Ovary (tissue), 9 donors: ENCODE results near the gene NNT. TPM values are rescaled to one million over a fixed set of nuclear protein-coding genes. Genes with fewer than 3 reads are reported as not detected.
A peak's percentile ranks its signal among the peaks of the same experiment; 100 is the strongest.

ENCODE experiments used
- DNase-seq, 5 donors: peaks; one replicate each; pipeline ENCODE4 v3.0.0-alpha.2; 2019 to 2020
- H3K27ac ChIP-seq, 2 donors: fragments of 200-600 bp; one replicate each; pipeline versions ENCODE4 v1.5.1 to v1.8.0; 2019 to 2022
- H3K27me3 ChIP-seq: fragments of 200-600 bp; one replicate; pipeline ENCODE4 v1.8.0; 2022
- H3K36me3 ChIP-seq: fragments of 200-600 bp; sonication (generic); one replicate; pipeline ENCODE4 v1.5.1; 2019
- H3K4me1 ChIP-seq: one replicate; pipeline ENCODE4 v1.8.1; 2013; ENCODE audit warnings: mild to moderate bottlenecking, moderate library complexity; ENCODE audit not compliant: insufficient read depth
- H3K4me3 ChIP-seq: fragments of 200-600 bp; sonication (generic); one replicate; pipeline ENCODE4 v1.5.1; 2017
- H3K9me3 ChIP-seq, 2 donors: fragments of 200-600 bp in 1 of 2; sonication (generic) in 1 of 2; one replicate each; pipeline versions ENCODE4 v1.5.1 to v1.8.1; 2013 to 2019; ENCODE audit warnings: mild to moderate bottlenecking in 1 of 2, moderate library complexity in 1 of 2
- CTCF ChIP-seq, 3 donors: fragments of 450-650 bp in 2 of 3; fragments of 200-600 bp in 1 of 3; IDR thresholded peaks; one replicate each; pipeline versions ENCODE4 v1.5.1 to v1.8.0; 2016 to 2022; ENCODE audit warnings: antibody characterized with exemption in 3 of 3, mild to moderate bottlenecking in 1 of 3
- EP300 ChIP-seq: sonication (generic); formaldehyde crosslinking; IDR thresholded peaks from one replicate; pipeline ENCODE4 v1.6.1; 2017; ENCODE audit warnings: antibody characterized with exemption
- POLR2A ChIP-seq: fragments of 450-650 bp; IDR thresholded peaks from one replicate; pipeline ENCODE4 v1.6.1; 2017; ENCODE audit warnings: antibody characterized with exemption, mild to moderate bottlenecking, moderate library complexity
- WGBS, 3 donors: extraction: QIAGEN DNeasy Blood & Tissue Kit in 1 of 3; methylation state at CpG; one replicate each; pipeline versions ENCODE4 v1.1.5 to v1.1.7; 2013 to 2017; 5-methylcytosine and 5-hydroxymethylcytosine counted together
- intact Hi-C, 4 donors: fragments of 100-400 bp; cut with DNase I; formaldehyde crosslinking; loops; one replicate each; pipeline versions ENCODE4 v1.11.0 to v1.15.1; 2022 to 2023
- polyA plus RNA-seq, 2 donors: library from polyadenylated mRNA; stranded (reverse); fragments of 200-250 nt in 1 of 2; fragments of 350-450 nt in 1 of 2; fragmentation: Illumina TruSeq in 1 of 2; extraction: RNeasy Lipid Tissue Mini Kit (QIAGEN cat#74804) in 1 of 2; gene quantifications; one replicate each; pipeline ENCODE4 v1.2.3, GENCODE V29; 2013 to 2014
- total RNA-seq, 7 donors: library from RNA; depleted of rRNA in 2 of 7; stranded (reverse); fragments of >200 nt in 2 of 7; fragmentation: NEBNext Ultra II Directional in 3 of 7; extraction: Animal tissue kit (Norgen Biotek cat#: 25700) in 3 of 7; gene quantifications; one replicate each; pipeline versions ENCODE4 v1.1.0 to v1.2.4, GENCODE V29; 2016 to 2023
- donor health status: DM: no; HTN: no; CAD: no; lungs with moderate emphysema.
- donor health status: DM: no; HTN: no; CAD: no.
- donor health status: Bipolar disorder and iron deficiency.
- donor health status: DM: yes; HTN: yes; CAD: no.
- donor health status: DM: no; HTN: no; CAD: no.
- donor health status: DM: yes; HTN: yes; CAD: no.

NNT gene
- total and polyA plus RNA-seq, 9 donors = 12.2 to 51.9 (median 38.5) TPM

DNA sequence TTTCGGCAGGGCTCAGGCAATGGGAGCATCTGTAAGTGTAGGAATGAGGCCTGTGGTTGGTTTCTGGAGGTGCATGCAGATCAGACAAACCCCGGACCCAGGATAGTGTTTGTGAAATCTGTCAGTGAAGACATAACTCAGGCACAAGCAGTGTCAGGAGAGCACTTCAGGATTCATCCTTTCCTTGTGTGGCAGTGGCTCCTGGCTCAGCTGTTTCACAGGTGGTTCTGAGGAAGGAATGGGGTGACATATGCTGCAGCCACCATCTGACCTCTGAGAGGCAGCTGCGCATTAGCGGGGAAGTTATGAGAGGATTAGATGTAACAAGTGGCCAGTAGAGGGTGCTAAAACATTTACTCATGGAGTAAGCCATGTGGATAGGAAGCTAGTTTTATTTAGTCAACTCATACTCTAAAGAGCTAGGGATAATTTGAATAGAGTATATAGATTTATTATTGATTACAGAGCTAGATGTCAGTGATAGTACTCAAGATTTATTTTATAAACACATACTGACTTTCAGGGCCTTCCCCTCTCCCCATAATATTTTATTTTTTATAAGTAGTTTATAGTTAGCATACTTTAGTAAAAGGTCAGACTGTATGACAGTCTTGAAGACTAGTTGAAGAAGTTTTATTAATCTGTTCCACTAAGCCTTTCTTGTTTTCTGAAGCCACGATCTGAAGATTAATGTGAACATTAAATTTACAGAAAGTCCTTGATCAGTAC, 28.4 kb downstream of the NNT start:
- no peak overlapping the region for H3K4me3 ChIP-seq
- no peaks in the 10 kb centered on the region for H3K9me3 ChIP-seq
- no peaks in the 10 kb centered on the region for H3K4me1 ChIP-seq
- no peak overlapping the region for H3K27ac ChIP-seq
- TF ChIP-seq CTCF (IDR thresholded peaks at IDR 0.05) (peak in 2 of 3 donors; percentile 37 to 44), EP300 (no peak), POLR2A (no peak)
- peak; percentile 10 to 34 (median 24) for DNase-seq
- 45 to 50% (median 46%) methylated on average over 5 of the region's 5 CpGs for WGBS, 3 donors
- intact Hi-C loops = no loop called here
- H3K36me3 ChIP-seq = no peaks in the 10 kb centered on the region
- H3K27me3 ChIP-seq = no peaks in the 10 kb centered on the region

- Histone ChIP-seq H3K4me1 (no peaks in the 10 kb centered on the region), H3K27ac (no peak overlapping the region), H3K9me3 (no peaks in the 10 kb centered on the region), H3K4me3 (no peak overlapping the region), H3K36me3 (no peaks in the 10 kb centered on the region), H3K27me3 (no peaks in the 10 kb centered on the region)
- no peak for DNase-seq
- 82 to 95% (median 94%) methylated on average over 2 of the region's 2 CpGs for WGBS, 3 donors
- TF ChIP-seq POLR2A (no peak), EP300 (no peak), CTCF (IDR thresholded peaks at IDR 0.05) (no peak)
- intact Hi-C loops = no loop called here
Measured at GRCh38 chr5:43634621-43635020, 31.6 kb downstream of the NNT start.

GRCh38 chr5:43635374-43635773, 32.4 kb downstream of the NNT start:
- Histone ChIP-seq H3K9me3 (no peaks in the 10 kb centered on the region), H3K4me1 (no peaks in the 10 kb centered on the region), H3K4me3 (no peak overlapping the region), H3K27ac (no peak overlapping the region), H3K36me3 (no peaks in the 10 kb centered on the region), H3K27me3 (no peaks in the 10 kb centered on the region)
- DNase-seq = no peak
- TF ChIP-seq CTCF (IDR thresholded peaks at IDR 0.05) (no peak), EP300 (no peak), POLR2A (no peak)
- intact Hi-C loops = no loop called here

DNA sequence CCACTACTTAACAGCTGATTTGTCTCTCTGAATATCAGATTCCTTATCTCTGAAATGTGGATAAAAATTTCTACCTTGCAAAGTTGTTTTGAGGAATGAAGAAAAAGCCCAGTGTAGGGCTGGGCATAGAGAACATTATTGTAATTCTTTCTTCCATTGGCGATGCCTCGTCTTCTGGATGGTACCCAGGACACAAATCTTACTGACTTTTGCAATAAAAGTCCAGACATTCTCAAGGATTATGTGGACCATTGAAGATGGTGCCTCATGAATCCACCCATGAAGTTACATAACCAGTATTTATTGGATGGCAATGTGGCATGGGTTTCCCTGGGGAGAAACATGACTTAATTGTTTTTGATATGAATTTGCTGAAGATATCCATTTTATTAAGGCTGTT, 33.1 kb downstream of the NNT start:
- Histone ChIP-seq H3K4me3 (no peak overlapping the region), H3K27me3 (no peaks in the 10 kb centered on the region), H3K36me3 (no peaks in the 10 kb centered on the region), H3K27ac (no peak overlapping the region), H3K9me3 (no peaks in the 10 kb centered on the region), H3K4me1 (no peaks in the 10 kb centered on the region)
- TF ChIP-seq POLR2A (no peak), EP300 (no peak), CTCF (IDR thresholded peaks at IDR 0.05) (no peak)
- DNase-seq = no peak
- 69 to 87% (median 85%) methylated on average over 2 of the region's 2 CpGs for WGBS, 3 donors
- intact Hi-C loops = no loop called here
